Fibroblast of skin of right biceps (primary cell): ENCODE measurements around the gene OTOP3.
A peak's percentile ranks its signal among the peaks of the same experiment; 100 is the strongest.

Source experiments
- DNase-seq: peaks from one replicate; pipeline ENCODE4 v3.0.0-alpha.2; 2013

OTOP3 gene

GRCh38 chr17:74917430-74917829 is 18.3 kb upstream of the OTOP3 start:
- DNase-seq: no peak

GRCh38 chr17:74918906-74919305 is 16.8 kb upstream of the OTOP3 start:
- DNase-seq: no peak

- DNase-seq: no peak
Measured at GRCh38 chr17:74919440-74920305, 16.0 kb upstream of the OTOP3 start.

GRCh38 chr17:74920306-74920620 is 15.4 kb upstream of the OTOP3 start:
- DNase-seq: no peak

- DNase-seq: no peak
Measured at GRCh38 chr17:74920642-74921025, 15.1 kb upstream of the OTOP3 start.

- no peak for DNase-seq
Measured at GRCh38 chr17:74921026-74921681, 14.5 kb upstream of the OTOP3 start.

- no peak for DNase-seq
Measured at GRCh38 chr17:74921769-74922168, 13.9 kb upstream of the OTOP3 start.

- DNase-seq: no peak
Measured at GRCh38 chr17:74922172-74922571, 13.5 kb upstream of the OTOP3 start.

- no peak for DNase-seq
Measured at GRCh38 chr17:74922694-74923537, 12.8 kb upstream of the OTOP3 start, which contains the start of gene USH1G. Gene USH1G (minus strand): TSS chr17:74923255. CDS start chr17:74923073, 182 bp downstream.

GRCh38 chr17:74923538-74924249 is 12.0 kb upstream of the OTOP3 start:
- DNase-seq: peak; percentile 20

GRCh38 chr17:74924250-74924948 is 11.3 kb upstream of the OTOP3 start, which contains the start of gene OTOP2:
Gene OTOP2 (plus strand): TSS chr17:74924273. CDS start chr17:74924633, 360 bp downstream.
- DNase-seq: no peak

GRCh38 chr17:74925242-74925641 is 10.5 kb upstream of the OTOP3 start:
- DNase-seq: no peak

GRCh38 chr17:74928786-74929185 is 6.9 kb upstream of the OTOP3 start:
- no peak for DNase-seq

GRCh38 chr17:74930535-74931036 is 5.1 kb upstream of the OTOP3 start:
- no peak for DNase-seq

- no peak for DNase-seq
Measured at GRCh38 chr17:74935048-74935447, 650 bp upstream of the OTOP3 start.

- DNase-seq: no peak
Measured at GRCh38 chr17:74936470-74936799, 737 bp downstream of the OTOP3 start.

- DNase-seq: no peak
Measured at GRCh38 chr17:74937064-74938051, 1.7 kb downstream of the OTOP3 start.

- DNase-seq: no peak
Measured at GRCh38 chr17:74938194-74938950, 2.7 kb downstream of the OTOP3 start.

GRCh38 chr17:74939534-74939933 is 3.8 kb downstream of the OTOP3 start:
- no peak for DNase-seq
